ENCODE results near the gene PARD3.

DNA sequence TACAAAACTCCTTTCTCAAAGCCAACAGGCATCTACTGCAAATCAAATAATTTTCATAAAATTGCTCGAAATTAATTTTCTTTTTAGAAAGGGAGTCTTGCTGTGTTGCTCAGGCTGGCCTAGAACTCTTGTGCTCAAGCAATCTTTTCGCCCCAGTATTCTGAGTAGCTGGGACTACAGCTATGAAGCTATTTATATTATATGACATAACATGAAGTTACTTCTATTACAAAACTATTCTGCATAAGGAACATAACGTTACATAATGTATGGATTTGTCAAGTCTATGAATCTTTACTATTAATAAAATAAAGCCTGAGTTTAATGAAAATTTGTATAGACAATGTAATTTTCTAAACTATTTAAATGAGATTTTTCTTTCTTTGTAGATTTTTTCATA is 415.0 kb downstream of the PARD3 start:
- TF ChIP-seq EZH2 (IDR thresholded peaks at IDR 0.05; ENCODE audit: insufficient read depth, poor library complexity, severe bottlenecking) = no peak
- TF ChIP-seq EZH2phosphoT487 (IDR thresholded peaks at IDR 0.05; ENCODE audit: insufficient read depth, low read depth) = no peak
